Esophagus squamous epithelium (tissue), 5 donors: ENCODE measurements around the gene KRT4. TPM values are rescaled to one million over a fixed set of nuclear protein-coding genes. Genes with fewer than 3 reads are reported as not detected.
A peak's percentile ranks its signal among the peaks of the same experiment; 100 is the strongest.

Source experiments
- DNase-seq: peaks from one replicate; lab custom pipeline; 2025; lab: John Stamatoyannopoulos, UW
- H3K27ac ChIP-seq, 4 donors: fragments of 200-600 bp; sonication (generic); one replicate each; pipeline ENCODE4 v1.5.1; 2016 to 2019; ENCODE audit warnings: mild to moderate bottlenecking in 1 of 4
- H3K27me3 ChIP-seq, 4 donors: fragments of 200-600 bp; sonication (generic); 1 replicate in 3 of 4; 2 replicates in 1 of 4; pipeline versions ENCODE4 v1.5.1 to v1.6.0; 2017 to 2021; ENCODE audit warnings: antibody characterized with exemption in 1 of 4
- H3K36me3 ChIP-seq, 3 donors: fragments of 200-600 bp; sonication (generic); one replicate each; pipeline ENCODE4 v1.5.1; 2016 to 2019
- H3K4me1 ChIP-seq, 3 donors: fragments of 200-600 bp; sonication (generic); one replicate each; pipeline ENCODE4 v1.5.1; 2017 to 2019
- H3K4me3 ChIP-seq, 4 donors: fragments of 200-600 bp; sonication (generic); 1 replicate in 3 of 4; 2 replicates in 1 of 4; pipeline ENCODE4 v1.5.1; 2016 to 2019; ENCODE audit warnings: mild to moderate bottlenecking in 2 of 4, moderate library complexity in 1 of 4
- H3K9me3 ChIP-seq, 3 donors: fragments of 200-600 bp; sonication (generic); one replicate each; pipeline ENCODE4 v1.5.1; 2016 to 2019
- CTCF ChIP-seq, 6 experiments: fragments of 450-650 bp in 4 of 6; fragments of 200-600 bp in 2 of 6; sonication (generic) in 2 of 6; IDR thresholded peaks; one replicate each; pipeline ENCODE4 v1.5.1; 2016 to 2019; ENCODE audit warnings: antibody characterized with exemption in 6 of 6, mild to moderate bottlenecking in 4 of 6, moderate library complexity in 4 of 6
- POLR2A ChIP-seq, 4 donors: fragments of 450-650 bp; IDR thresholded peaks; one replicate each; pipeline ENCODE4 v1.6.1; 2017; ENCODE audit warnings: antibody characterized with exemption in 4 of 4, mild to moderate bottlenecking in 4 of 4, moderate library complexity in 3 of 4
- WGBS, 2 donors: methylation state at CpG; one replicate each; pipeline ENCODE4 v1.1.5; 2018; 5-methylcytosine and 5-hydroxymethylcytosine counted together
- intact Hi-C: fragments of 100-400 bp; cut with DNase I; formaldehyde crosslinking; loops from one replicate; pipeline ENCODE4 v1.15.0; 2022
- total RNA-seq, 4 donors: library from RNA; depleted of rRNA; stranded (reverse); fragments of >200 nt; gene quantifications; one replicate each; pipeline ENCODE4 v1.1.0, GENCODE V29; 2016
- donor health status: DM: yes; HTN: yes; CAD: no.

KRT4 gene
- total RNA-seq, 4 donors from 2014 or later, result 3,147 to 27,876 (median 8,563) TPM

DNA sequence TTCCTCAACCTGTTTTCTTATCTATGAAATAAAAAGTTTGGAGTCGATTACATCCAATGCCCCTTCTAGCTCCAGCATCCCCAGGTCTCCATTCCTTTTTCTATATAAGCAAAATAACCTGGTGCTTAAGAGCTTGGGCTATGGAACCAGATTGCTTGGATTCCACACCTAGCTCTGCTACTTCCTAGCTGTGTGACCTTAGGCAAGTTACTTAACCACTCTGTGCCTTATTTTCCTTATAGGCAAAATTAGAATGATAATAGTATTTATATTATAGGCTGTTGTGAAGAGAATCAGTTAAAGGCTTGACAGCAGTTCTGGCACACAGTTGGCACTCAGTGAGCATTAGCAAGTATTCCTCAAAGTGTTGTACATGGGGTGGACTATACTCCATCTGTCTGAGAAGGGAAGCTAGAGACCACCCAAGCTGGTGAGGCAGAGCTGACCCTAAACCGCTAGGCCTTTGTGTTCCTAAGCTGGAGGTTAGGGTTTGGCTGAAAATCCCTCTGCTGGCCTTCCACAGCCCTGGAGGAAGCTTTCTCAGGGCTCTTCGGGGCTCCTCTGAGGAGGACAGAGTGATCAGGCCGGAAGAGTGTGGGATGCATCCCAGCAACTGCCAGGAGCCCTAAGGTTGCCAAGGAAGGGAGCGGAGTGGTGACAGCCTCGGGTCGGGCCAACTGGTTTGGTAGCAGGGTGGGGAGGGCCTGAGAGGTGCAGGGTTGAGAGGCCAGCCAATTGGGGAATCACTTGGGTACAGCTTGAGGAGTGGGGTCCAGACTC lies 6.0 kb upstream of the KRT4 start:
- TF ChIP-seq POLR2A (IDR thresholded peaks at IDR 0.05) (no peak), CTCF (IDR thresholded peaks at IDR 0.05) (no peak)
- Histone ChIP-seq H3K9me3 (no peaks in the 10 kb centered on the region), H3K36me3 (no peaks in the 10 kb centered on the region), H3K27me3 (peaks cover 0 to 13% (median 0%) of the 10 kb centered on the region in 4 donors), H3K4me1 (peaks cover 0 to 65% (median 8%) of the 10 kb centered on the region in 3 donors), H3K27ac (peak overlapping the region in 2 of 4 donors; percentile 17 to 22), H3K4me3 (no peak overlapping the region)
- intact Hi-C loops, result no loop called here
- DNase-seq, result no peak
- 74 to 88% methylated on average over 6 of the region's 7 CpGs for WGBS, 2 donors

DNA sequence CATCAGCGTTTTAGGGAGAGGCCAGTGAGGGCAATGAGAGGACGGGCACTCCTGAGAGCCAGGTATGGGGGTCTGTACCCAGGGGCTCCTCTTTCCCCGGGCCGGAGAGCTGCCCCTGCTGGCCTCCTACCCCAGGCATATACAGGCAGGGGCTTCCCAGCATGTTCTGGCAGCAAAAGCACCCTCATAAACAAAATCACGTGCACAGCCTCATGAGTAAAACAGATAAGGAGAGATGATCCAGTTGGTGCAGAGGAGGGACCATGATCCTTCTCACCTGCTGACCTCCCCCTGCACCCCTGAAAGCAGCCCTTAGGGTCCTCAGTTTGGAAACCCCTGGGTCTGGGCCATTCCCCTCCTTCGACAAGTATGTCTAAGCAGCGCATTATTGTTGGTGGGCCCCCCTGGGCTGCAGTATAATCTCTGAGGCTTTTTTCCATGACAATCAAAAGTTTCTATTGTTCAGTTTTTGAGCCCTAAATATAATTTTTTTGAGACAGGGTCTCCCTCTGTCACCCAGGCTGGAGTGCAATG lies 5.0 kb upstream of the KRT4 start:
- Histone ChIP-seq H3K27me3 (peaks cover 0 to 13% (median 0%) of the 10 kb centered on the region in 4 donors), H3K27ac (peak overlapping the region in 2 of 4 donors; percentile 38 to 49), H3K36me3 (no peaks in the 10 kb centered on the region), H3K4me1 (peaks cover 0 to 75% (median 8%) of the 10 kb centered on the region in 3 donors), H3K4me3 (no peak overlapping the region), H3K9me3 (no peaks in the 10 kb centered on the region)
- intact Hi-C loops, result no loop called here
- 33 to 37% methylated on average over 3 to 4 of the region's 7 CpGs for WGBS, 2 donors
- DNase-seq, result no peak
- TF ChIP-seq CTCF (IDR thresholded peaks at IDR 0.05) (no peak), POLR2A (IDR thresholded peaks at IDR 0.05) (no peak)

- H3K36me3 ChIP-seq, result no peaks in the 10 kb centered on the region
- H3K9me3 ChIP-seq, result no peaks in the 10 kb centered on the region
- peaks cover 0 to 13% (median 0%) of the 10 kb centered on the region in 4 donors for H3K27me3 ChIP-seq
- H3K27ac ChIP-seq, result peak overlapping the region in 3 of 4 donors; percentile 33 to 57 (median 49)
- peaks cover 0 to 79% (median 8%) of the 10 kb centered on the region in 3 donors for H3K4me1 ChIP-seq
- TF ChIP-seq CTCF (IDR thresholded peaks at IDR 0.05) (no peak), POLR2A (IDR thresholded peaks at IDR 0.05) (no peak)
- DNase-seq, result no peak
- WGBS, 2 donors, result 30 to 35% methylated on average over 4 to 6 of the region's 7 CpGs
- intact Hi-C loops, result no loop called here
- no peak overlapping the region for H3K4me3 ChIP-seq
Observed at GRCh38 chr12:52818388-52818787, 4.5 kb upstream of the KRT4 start.

DNA sequence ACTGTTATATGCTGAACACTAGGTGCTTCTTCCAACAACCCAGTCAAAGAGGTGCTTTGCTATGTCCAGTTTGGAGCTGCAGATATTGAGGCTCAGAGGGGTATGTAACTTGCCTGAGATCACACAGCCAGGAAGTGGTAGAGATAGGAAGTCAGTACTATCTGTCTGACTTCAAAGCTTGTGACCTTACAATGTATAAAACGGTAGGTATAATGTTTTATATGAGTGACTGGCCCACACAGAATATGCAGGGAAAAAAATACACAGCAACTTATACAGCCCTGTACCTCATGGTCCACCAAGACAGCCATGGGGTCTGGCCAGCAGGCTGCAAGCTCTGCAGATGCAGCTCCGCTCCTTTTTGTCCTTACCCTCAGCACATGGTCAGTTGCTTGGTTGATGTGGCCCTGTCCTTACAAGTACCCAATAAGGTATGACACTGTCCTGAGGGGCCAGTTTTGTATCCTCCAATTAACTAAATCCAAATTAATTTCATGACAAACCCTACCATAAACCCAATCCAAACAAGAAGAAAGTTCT lies 3.9 kb upstream of the KRT4 start:
- no peak for DNase-seq
- H3K27me3 ChIP-seq, result peaks cover 0 to 13% (median 0%) of the 10 kb centered on the region in 4 donors
- H3K4me3 ChIP-seq, result no peak overlapping the region
- peak overlapping the region in 3 of 4 donors; percentile 33 to 57 (median 49) for H3K27ac ChIP-seq
- TF ChIP-seq POLR2A (IDR thresholded peaks at IDR 0.05), result no peak
- no peak for TF ChIP-seq CTCF (IDR thresholded peaks at IDR 0.05)
- intact Hi-C loops, result no loop called here
- H3K36me3 ChIP-seq, result no peaks in the 10 kb centered on the region
- 79 to 88% methylated on average over 2 of the region's 2 CpGs for WGBS, 2 donors
- no peaks in the 10 kb centered on the region for H3K9me3 ChIP-seq
- peaks cover 0 to 77% (median 8%) of the 10 kb centered on the region in 3 donors for H3K4me1 ChIP-seq
